CD8-positive, alpha-beta memory T cell (primary cell): Measurements from ENCODE around the gene CASTOR2. TPM values are rescaled to one million over a fixed set of nuclear protein-coding genes. Genes with fewer than 3 reads are reported as not detected.

Source experiments
- CTCF ChIA-PET: fragments of 350-600 bp; sonication (Branson Sonifier 250); formaldehyde crosslinking; loops from one replicate; lab custom pipeline; 2021; ENCODE audit warnings: antibody characterized with exemption; lab: Charles Lee
- POLR2A ChIA-PET: fragments of 350-600 bp; sonication (Branson Sonifier 250); formaldehyde crosslinking; loops from one replicate; lab custom pipeline; 2021; ENCODE audit warnings: antibody characterized with exemption; lab: Charles Lee
- DNase-seq, 5 donors: peaks; one replicate each; pipeline versions ENCODE4 v3.0.0 to v3.0.0-alpha.2; 2020 to 2022; ENCODE audit warnings: mixed read lengths in 1 of 5
- H3K27ac ChIP-seq: one replicate; pipeline ENCODE4 v1.7.0; 2013; ENCODE audit warnings: low read depth, mild to moderate bottlenecking, low read length, moderate library complexity
- H3K27me3 ChIP-seq: 2 replicates; pipeline ENCODE4 v1.7.0; 2013; ENCODE audit warnings: low read length, mild to moderate bottlenecking; ENCODE audit not compliant: insufficient read depth, poor library complexity, severe bottlenecking
- H3K36me3 ChIP-seq: 2 replicates; pipeline ENCODE4 v1.7.0; 2013; ENCODE audit warnings: mild to moderate bottlenecking, low read length, moderate library complexity; ENCODE audit not compliant: insufficient read depth
- H3K4me1 ChIP-seq: 2 replicates; pipeline ENCODE4 v1.7.0; 2013; ENCODE audit warnings: mild to moderate bottlenecking, low read length, moderate library complexity; ENCODE audit not compliant: insufficient read depth
- H3K4me3 ChIP-seq: 2 replicates; pipeline ENCODE4 v1.7.0; 2013; ENCODE audit warnings: mild to moderate bottlenecking, low read length
- H3K9me3 ChIP-seq: 2 replicates; pipeline ENCODE4 v1.7.0; 2013; ENCODE audit warnings: mild to moderate bottlenecking, low read length
- H3K27ac Mint-ChIP-seq, 8 donors: one replicate each; pipeline ENCODE4 v1.8.0; 2020 to 2021; ENCODE audit warnings: mixed read lengths in 8 of 8, mild to moderate bottlenecking in 6 of 8, inconsistent platforms in 3 of 8, moderate library complexity in 3 of 8
- H3K27me3 Mint-ChIP-seq, 2 donors: one replicate each; pipeline ENCODE4 v1.8.0; 2020 to 2021; ENCODE audit warnings: mixed read lengths in 2 of 2, mild to moderate bottlenecking in 1 of 2, moderate library complexity in 1 of 2
- H3K36me3 Mint-ChIP-seq, 3 donors: one replicate each; pipeline ENCODE4 v1.8.0; 2020 to 2021; ENCODE audit warnings: mixed read lengths in 3 of 3, inconsistent platforms in 1 of 3, mild to moderate bottlenecking in 1 of 3
- H3K4me1 Mint-ChIP-seq, 3 donors: one replicate each; pipeline ENCODE4 v1.8.0; 2020 to 2021; ENCODE audit warnings: mixed read lengths in 3 of 3, inconsistent platforms in 1 of 3, mild to moderate bottlenecking in 1 of 3
- H3K4me3 Mint-ChIP-seq, 7 donors: one replicate each; pipeline ENCODE4 v1.8.0; 2020 to 2021; ENCODE audit warnings: mixed read lengths in 7 of 7, mild to moderate bottlenecking in 6 of 7, moderate library complexity in 4 of 7, inconsistent platforms in 2 of 7
- H3K9me3 Mint-ChIP-seq, 5 donors: one replicate each; pipeline ENCODE4 v1.8.0; 2020 to 2022; ENCODE audit warnings: mixed read lengths in 5 of 5, mild to moderate bottlenecking in 3 of 5, moderate library complexity in 2 of 5, inconsistent platforms in 1 of 5
- polyA plus RNA-seq: library from polyadenylated mRNA; unstranded; fragments of 300-500 nt; fragmentation: Illumina TruSeq; gene quantifications from one replicate; pipeline ENCODE4 v1.2.3, GENCODE V29; 2021
- total RNA-seq, 2 experiments: library from RNA; stranded (reverse); gene quantifications; one replicate each; pipeline ENCODE4 v1.2.3, GENCODE V29; 2021

The CASTOR2 gene
- total and polyA plus RNA-seq, 3 experiments from 2014 or later, result 0.69 to 6.8 (median 6.3) TPM

DNA sequence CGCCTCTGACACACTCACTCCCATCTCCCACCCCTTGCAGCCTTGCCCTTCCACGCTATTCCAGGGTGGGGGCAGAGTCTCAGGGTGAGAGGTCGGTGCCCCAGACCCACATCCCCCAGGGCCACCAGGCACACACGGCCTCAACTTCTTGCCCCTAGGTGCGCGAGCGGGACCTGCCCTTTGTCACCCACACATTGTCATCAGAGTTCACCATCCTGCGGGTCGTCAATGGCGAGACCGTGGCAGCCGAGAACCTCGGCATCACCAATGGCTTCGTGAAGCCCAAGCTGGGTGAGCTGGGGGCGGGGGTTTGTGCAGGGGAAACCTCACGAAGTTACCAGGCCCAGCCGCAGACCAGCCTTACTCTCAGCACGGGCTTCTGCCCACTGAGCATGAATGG, 53.3 kb downstream of the CASTOR2 start:
- no peak overlapping the region for H3K27ac Mint-ChIP-seq
- H3K4me3 ChIP-seq, result no peak overlapping the region
- no peak overlapping the region for H3K27ac ChIP-seq
- no peaks in the 10 kb centered on the region for H3K27me3 Mint-ChIP-seq
- H3K9me3 Mint-ChIP-seq, result no peaks in the 10 kb centered on the region
- H3K27me3 ChIP-seq, result no peaks in the 10 kb centered on the region
- DNase-seq, result no peak
- ChIA-PET CTCF (no interaction called here), POLR2A (no interaction called here)
- H3K4me1 ChIP-seq, result no peaks in the 10 kb centered on the region
- H3K9me3 ChIP-seq, result no peaks in the 10 kb centered on the region
- H3K36me3 Mint-ChIP-seq, result peaks cover 0 to 21% (median 0%) of the 10 kb centered on the region in 3 donors
- H3K36me3 ChIP-seq, result no peaks in the 10 kb centered on the region
- no peaks in the 10 kb centered on the region for H3K4me1 Mint-ChIP-seq
- no peak overlapping the region for H3K4me3 Mint-ChIP-seq

DNA sequence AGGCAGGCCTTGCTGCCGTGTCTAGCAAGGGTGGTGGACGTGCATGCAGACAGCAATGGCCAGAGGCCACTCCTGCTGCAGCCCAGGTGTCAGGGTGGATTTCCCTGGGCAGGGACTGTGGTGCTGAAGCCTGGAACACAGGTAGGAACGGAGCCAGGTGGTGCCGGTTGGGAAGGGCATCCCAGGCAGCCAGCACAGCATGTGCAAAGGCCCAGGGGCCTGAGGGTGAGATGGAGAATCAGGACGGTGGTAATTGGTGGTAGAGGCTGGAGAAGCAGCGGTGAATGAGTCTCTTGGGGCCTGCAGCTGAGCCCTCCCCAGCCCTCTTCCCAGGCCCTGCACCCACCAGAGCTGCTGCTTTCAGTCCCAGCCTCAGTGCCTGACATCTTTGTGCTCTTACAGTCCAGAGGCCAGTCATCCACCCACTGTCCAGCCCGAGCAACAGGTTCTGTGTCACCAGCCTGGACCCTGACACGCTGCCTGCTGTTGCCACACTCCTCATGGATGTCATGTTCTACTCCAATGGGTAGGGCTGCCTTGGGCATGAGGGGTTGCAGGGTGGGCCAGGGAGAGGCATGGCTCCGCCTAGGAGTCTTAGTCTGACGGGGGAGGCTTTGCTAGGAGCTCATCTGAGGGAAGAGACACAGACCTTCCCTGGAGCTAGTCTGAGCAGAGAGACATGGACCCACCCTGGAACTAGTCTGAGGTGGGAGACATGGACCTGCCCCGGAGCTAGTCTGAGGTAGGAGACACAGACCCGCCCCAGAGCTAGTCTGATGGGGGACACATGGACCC, 54.3 kb downstream of the CASTOR2 start:
- Histone ChIP-seq H3K27me3 (no peaks in the 10 kb centered on the region), H3K36me3 (no peaks in the 10 kb centered on the region), H3K4me3 (no peak overlapping the region), H3K4me1 (no peaks in the 10 kb centered on the region), H3K27ac (no peak overlapping the region), H3K9me3 (no peaks in the 10 kb centered on the region)
- Mint-ChIP-seq H3K36me3 (peaks cover 0 to 21% (median 0%) of the 10 kb centered on the region in 3 donors), H3K27ac (no peak overlapping the region), H3K4me3 (no peak overlapping the region), H3K4me1 (no peaks in the 10 kb centered on the region), H3K9me3 (no peaks in the 10 kb centered on the region), H3K27me3 (no peaks in the 10 kb centered on the region)
- CTCF ChIA-PET, result no interaction called here
- DNase-seq, result no peak
- POLR2A ChIA-PET, result no interaction called here

DNA sequence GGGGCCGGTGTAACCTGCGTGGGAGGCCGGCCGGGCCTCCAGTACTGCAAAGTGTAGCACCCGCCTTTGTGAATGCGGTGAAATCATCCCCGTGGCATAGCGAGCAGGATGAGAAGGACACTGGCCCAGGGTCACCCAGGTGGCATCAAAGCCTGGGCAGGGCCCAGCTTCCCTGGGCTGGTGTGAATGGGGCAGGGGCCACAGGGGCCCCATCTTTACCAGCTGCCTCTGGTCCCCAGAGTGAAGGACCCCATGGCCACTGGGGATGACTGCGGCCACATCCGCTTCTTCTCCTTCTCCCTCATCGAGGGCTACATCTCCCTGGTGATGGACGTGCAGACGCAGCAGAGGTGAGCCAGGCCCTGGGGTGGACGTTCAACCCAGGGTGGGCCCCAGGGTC, 55.3 kb downstream of the CASTOR2 start:
- peaks cover 0 to 24% (median 0%) of the 10 kb centered on the region in 3 donors for H3K36me3 Mint-ChIP-seq

DNA sequence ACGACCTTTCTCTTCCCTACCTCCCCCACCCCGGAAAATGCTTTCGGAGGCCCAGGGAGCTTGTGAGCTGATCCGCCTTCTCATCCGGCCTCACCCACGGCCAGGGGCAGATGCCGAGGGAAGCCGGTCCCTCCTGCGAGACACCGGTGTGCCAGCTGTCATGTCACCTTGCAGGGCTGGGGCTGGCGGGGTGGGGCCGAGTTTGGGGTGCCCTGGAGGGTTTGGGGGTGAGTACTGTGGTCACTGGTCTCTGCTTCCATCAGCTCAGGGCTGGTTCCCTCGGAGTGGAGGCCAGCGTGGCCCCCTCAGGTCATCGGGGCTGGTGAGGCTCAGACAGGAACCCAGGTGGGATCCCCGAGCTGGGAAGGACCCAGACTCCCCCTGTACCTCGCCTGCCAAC, 60.4 kb downstream of the CASTOR2 start:
- H3K27me3 ChIP-seq, result no peaks in the 10 kb centered on the region
- no peaks in the 10 kb centered on the region for H3K4me1 Mint-ChIP-seq
- H3K27ac ChIP-seq, result no peak overlapping the region
- CTCF ChIA-PET, result no interaction called here
- H3K36me3 Mint-ChIP-seq, result peaks cover 0 to 8% (median 0%) of the 10 kb centered on the region in 3 donors
- H3K9me3 ChIP-seq, result no peaks in the 10 kb centered on the region
- no peaks in the 10 kb centered on the region for H3K9me3 Mint-ChIP-seq
- H3K36me3 ChIP-seq, result no peaks in the 10 kb centered on the region
- no peak overlapping the region for H3K4me3 ChIP-seq
- H3K4me1 ChIP-seq, result no peaks in the 10 kb centered on the region
- no peak for DNase-seq
- no peaks in the 10 kb centered on the region for H3K27me3 Mint-ChIP-seq
- no peak overlapping the region for H3K27ac Mint-ChIP-seq
- no peak overlapping the region for H3K4me3 Mint-ChIP-seq
- POLR2A ChIA-PET, result no interaction called here

More for the DNA sequence above, 55.3 kb downstream of the CASTOR2 start:
- Mint-ChIP-seq H3K27me3 (no peaks in the 10 kb centered on the region), H3K4me1 (no peaks in the 10 kb centered on the region), H3K9me3 (no peaks in the 10 kb centered on the region), H3K4me3 (no peak overlapping the region), H3K27ac (no peak overlapping the region)
- no peak for DNase-seq
- ChIA-PET POLR2A (no interaction called here), CTCF (no interaction called here)
- Histone ChIP-seq H3K36me3 (no peaks in the 10 kb centered on the region), H3K4me1 (no peaks in the 10 kb centered on the region), H3K27ac (no peak overlapping the region), H3K9me3 (no peaks in the 10 kb centered on the region), H3K27me3 (no peaks in the 10 kb centered on the region), H3K4me3 (no peak overlapping the region)

DNA sequence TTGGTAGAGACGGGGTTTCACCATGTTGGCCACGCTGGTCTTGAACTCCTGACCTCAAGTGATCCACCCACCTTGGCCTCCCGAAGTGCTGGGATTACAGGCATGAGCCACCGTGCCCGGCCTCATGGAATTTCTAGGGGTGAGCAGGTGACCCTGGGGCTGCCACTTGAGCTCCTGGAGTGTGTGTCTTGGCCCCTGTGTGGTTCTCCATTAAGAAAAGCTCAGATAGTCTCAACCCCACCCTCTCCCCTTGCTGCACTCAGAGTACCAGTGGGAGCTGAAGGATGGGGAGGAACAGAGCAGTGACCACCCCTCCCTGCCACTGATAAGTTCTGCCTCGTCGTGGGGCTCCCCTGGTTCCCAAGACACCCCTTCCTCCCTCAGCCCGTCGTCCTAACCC, 63.8 kb downstream of the CASTOR2 start:
- H3K36me3 Mint-ChIP-seq, result peaks cover 0 to 14% (median 4%) of the 10 kb centered on the region in 3 donors
- Histone ChIP-seq H3K4me3 (no peak overlapping the region), H3K27ac (no peak overlapping the region), H3K27me3 (no peaks in the 10 kb centered on the region), H3K9me3 (no peaks in the 10 kb centered on the region), H3K36me3 (no peaks in the 10 kb centered on the region), H3K4me1 (no peaks in the 10 kb centered on the region)
- H3K4me3 Mint-ChIP-seq, result no peak overlapping the region
- CTCF ChIA-PET, result no interaction called here
- no peak for DNase-seq
- H3K27me3 Mint-ChIP-seq, result no peaks in the 10 kb centered on the region
- no peak overlapping the region for H3K27ac Mint-ChIP-seq
- peaks cover 0 to 4% (median 0%) of the 10 kb centered on the region in 5 donors for H3K9me3 Mint-ChIP-seq
- POLR2A ChIA-PET, result no interaction called here
- H3K4me1 Mint-ChIP-seq, result no peaks in the 10 kb centered on the region

DNA sequence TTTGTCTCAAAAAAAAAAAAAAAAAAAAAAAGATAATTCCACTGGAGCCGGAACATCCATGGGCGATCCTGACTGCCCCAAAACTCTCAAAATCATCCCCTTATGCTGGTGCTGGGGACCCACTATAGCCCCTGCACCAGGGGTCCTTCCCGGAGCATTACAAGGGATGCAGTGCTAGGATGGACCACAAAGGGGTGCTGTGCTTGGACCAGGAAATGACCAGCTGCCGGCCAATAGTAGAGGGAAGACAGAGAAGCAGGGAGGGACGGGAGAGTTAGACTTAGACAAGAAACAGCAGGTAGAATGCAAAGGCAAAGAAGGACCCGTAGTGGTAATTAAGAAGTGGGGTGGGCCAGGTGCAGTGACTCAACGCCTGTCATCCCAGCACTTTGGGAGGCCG, 68.6 kb downstream of the CASTOR2 start:
- no peak overlapping the region for H3K4me3 Mint-ChIP-seq
- H3K9me3 ChIP-seq, result no peaks in the 10 kb centered on the region
- no peak overlapping the region for H3K27ac ChIP-seq
- H3K4me1 ChIP-seq, result no peaks in the 10 kb centered on the region
- H3K9me3 Mint-ChIP-seq, result peaks cover 0 to 4% (median 0%) of the 10 kb centered on the region in 5 donors
- no peaks in the 10 kb centered on the region for H3K4me1 Mint-ChIP-seq
- no peaks in the 10 kb centered on the region for H3K27me3 ChIP-seq
- H3K27ac Mint-ChIP-seq, result no peak overlapping the region
- no peak overlapping the region for H3K4me3 ChIP-seq
- H3K36me3 Mint-ChIP-seq, result peaks cover 3 to 8% (median 4%) of the 10 kb centered on the region in 3 donors
- no peaks in the 10 kb centered on the region for H3K27me3 Mint-ChIP-seq
- ChIA-PET POLR2A (no interaction called here), CTCF (interaction anchor here (1.1 kb wide), 1 partner anchor 729 kb away, joined by 3 read pairs; no protein-coding TSS in a partner anchor)
- no peak for DNase-seq
- H3K36me3 ChIP-seq, result no peaks in the 10 kb centered on the region

DNA sequence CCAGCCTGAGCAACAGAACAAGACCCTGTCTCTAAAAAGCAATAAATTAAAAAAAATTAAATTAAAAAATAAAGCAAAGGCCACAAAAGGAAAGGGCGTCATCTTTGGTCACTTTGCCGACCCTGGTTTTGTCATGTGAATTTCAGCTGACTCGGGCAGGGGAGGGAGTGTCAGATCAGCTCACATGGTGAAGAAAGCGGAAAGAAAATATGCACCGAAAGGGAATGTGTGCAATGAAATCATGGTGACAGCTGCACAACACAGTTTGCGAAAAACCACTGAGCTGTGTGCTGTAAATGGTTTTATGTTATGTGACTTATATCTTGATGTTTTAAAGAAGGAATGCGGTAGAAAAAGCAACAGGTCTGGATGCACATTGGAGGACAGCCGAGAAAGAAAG, 69.3 kb downstream of the CASTOR2 start:
- Histone ChIP-seq H3K36me3 (no peaks in the 10 kb centered on the region), H3K27me3 (no peaks in the 10 kb centered on the region), H3K4me3 (no peak overlapping the region), H3K4me1 (no peaks in the 10 kb centered on the region), H3K27ac (no peak overlapping the region), H3K9me3 (no peaks in the 10 kb centered on the region)
- ChIA-PET CTCF (interaction anchor here (1.1 kb wide), 1 partner anchor 729 kb away, joined by 3 read pairs; no protein-coding TSS in a partner anchor), POLR2A (no interaction called here)
- Mint-ChIP-seq H3K4me3 (no peak overlapping the region), H3K4me1 (no peaks in the 10 kb centered on the region), H3K27ac (no peak overlapping the region), H3K27me3 (no peaks in the 10 kb centered on the region), H3K9me3 (peaks cover 0 to 4% (median 0%) of the 10 kb centered on the region in 5 donors), H3K36me3 (peaks cover 3 to 8% (median 4%) of the 10 kb centered on the region in 3 donors)
- no peak for DNase-seq

DNA sequence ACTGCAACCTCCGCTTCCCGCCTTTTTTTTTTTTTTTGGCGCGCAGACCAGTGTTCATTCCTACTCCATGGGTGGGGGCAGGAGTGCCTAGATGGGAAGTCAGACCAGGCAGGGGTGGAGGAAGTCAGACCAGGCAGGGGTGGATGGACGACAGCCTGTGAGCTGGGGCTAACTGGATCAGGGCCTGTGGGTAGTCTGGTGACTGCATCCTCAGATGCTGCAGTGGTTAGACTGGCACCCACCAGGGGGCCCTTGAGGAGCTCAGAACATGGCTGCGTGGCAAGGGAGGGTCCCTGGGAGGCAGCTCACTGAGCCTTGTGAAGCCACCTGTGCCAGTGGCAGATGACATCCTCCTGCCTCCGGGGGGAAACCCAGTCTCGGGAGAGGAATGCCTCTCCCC, 74.0 kb downstream of the CASTOR2 start:
- H3K36me3 Mint-ChIP-seq, result peaks cover 0 to 29% (median 4%) of the 10 kb centered on the region in 3 donors
- H3K4me3 Mint-ChIP-seq, result no peak overlapping the region
- Histone ChIP-seq H3K4me1 (no peaks in the 10 kb centered on the region), H3K4me3 (no peak overlapping the region), H3K27ac (no peak overlapping the region), H3K27me3 (no peaks in the 10 kb centered on the region), H3K9me3 (no peaks in the 10 kb centered on the region), H3K36me3 (no peaks in the 10 kb centered on the region)
- H3K9me3 Mint-ChIP-seq, result no peaks in the 10 kb centered on the region
- CTCF ChIA-PET, result no interaction called here
- DNase-seq, result no peak
- no peak overlapping the region for H3K27ac Mint-ChIP-seq
- no peaks in the 10 kb centered on the region for H3K27me3 Mint-ChIP-seq
- no peaks in the 10 kb centered on the region for H3K4me1 Mint-ChIP-seq
- POLR2A ChIA-PET, result no interaction called here
